ENCODE data around the gene ALLC. TPM values are rescaled to one million over a fixed set of nuclear protein-coding genes. Genes with fewer than 3 reads are reported as not detected.
A peak's percentile ranks its signal among the peaks of the same experiment; 100 is the strongest.
"Not testable (repeated sequence)": the region's sequence is repeated elsewhere in the genome, so short reads cannot be mapped to it uniquely, and the experiment has no call there.

The ALLC gene
- not detected for total RNA-seq
- long read RNA-seq, donor 1: 0 reads
- long read RNA-seq, donor 2: 0 reads

- no peak for TF ChIP-seq CTCF (IDR thresholded peaks at IDR 0.05)
- intact Hi-C loops (cut with DNase I, micrococcal nuclease): no loop called here
- Histone ChIP-seq H3K4me3 (no peak within 1 kb of the TSS), H3K36me3 (ENCODE audit: low read depth) (no peaks in the 10 kb centered on the region), H3K4me1 (ENCODE audit: low read depth) (no peaks in the 10 kb centered on the region), H3K9me3 (no peaks in the 10 kb centered on the region)
- DNase-seq: no peak
- no peak for ATAC-seq
These were observed at the start of gene ALLC for GRCh38 chr2:3657881-3658280. TSS of gene ALLC (plus strand) at chr2:3658200. CDS start at chr2:3671158, 12,958 bp downstream.

GRCh38 chr2:3608373-3609278 lies 49.4 kb upstream of the ALLC start:
- no peak overlapping the region for H3K4me3 ChIP-seq
- intact Hi-C loops (cut with DNase I, micrococcal nuclease): no loop called here
- peak in 1 of 3 donors; percentile 15 for DNase-seq
- H3K4me1 ChIP-seq (ENCODE audit: low read depth): no peaks in the 10 kb centered on the region
- H3K36me3 ChIP-seq (ENCODE audit: low read depth): no peaks in the 10 kb centered on the region
- no peak for TF ChIP-seq CTCF (IDR thresholded peaks at IDR 0.05)
- H3K9me3 ChIP-seq: no peaks in the 10 kb centered on the region
- ATAC-seq: no peak

- H3K4me3 ChIP-seq; intact Hi-C loops (cut with DNase I, micrococcal nuclease); H3K9me3 ChIP-seq; H3K4me1 ChIP-seq (ENCODE audit: low read depth); H3K36me3 ChIP-seq (ENCODE audit: low read depth): not testable (repeated sequence)
- ATAC-seq: peak; percentile 37
- DNase-seq: peak in 1 of 3 donors; percentile 12
These were observed 48.7 kb upstream of the ALLC start for GRCh38 chr2:3609279-3609673.

- H3K4me3 ChIP-seq: no peak overlapping the region
- DNase-seq (peak in 1 of 3 donors; percentile 28), ATAC-seq (no peak)
- no peaks in the 10 kb centered on the region for H3K36me3 ChIP-seq (ENCODE audit: low read depth)
- H3K9me3 ChIP-seq: no peaks in the 10 kb centered on the region
- intact Hi-C loops (cut with DNase I, micrococcal nuclease): no loop called here
- TF ChIP-seq CTCF (IDR thresholded peaks at IDR 0.05): no peak
- H3K4me1 ChIP-seq (ENCODE audit: low read depth): no peaks in the 10 kb centered on the region
These were observed 47.6 kb upstream of the ALLC start for GRCh38 chr2:3610415-3610814.

- TF ChIP-seq CTCF (IDR thresholded peaks at IDR 0.05): no peak
- no peaks in the 10 kb centered on the region for H3K4me1 ChIP-seq (ENCODE audit: low read depth)
- intact Hi-C loops (cut with DNase I, micrococcal nuclease): no loop called here
- no peaks in the 10 kb centered on the region for H3K36me3 ChIP-seq (ENCODE audit: low read depth)
- ATAC-seq (no peak), DNase-seq (peak in 2 of 3 donors; percentile 1 to 22)
- H3K4me3 ChIP-seq: no peak overlapping the region
- H3K9me3 ChIP-seq: no peaks in the 10 kb centered on the region
These were observed 47.0 kb upstream of the ALLC start for GRCh38 chr2:3610881-3611505.

GRCh38 chr2:3611589-3611988 lies 46.4 kb upstream of the ALLC start:
- H3K4me1 ChIP-seq (ENCODE audit: low read depth): no peaks in the 10 kb centered on the region
- no peak overlapping the region for H3K4me3 ChIP-seq
- DNase-seq (peak in 1 of 3 donors; percentile 12), ATAC-seq (no peak)
- no peaks in the 10 kb centered on the region for H3K36me3 ChIP-seq (ENCODE audit: low read depth)
- TF ChIP-seq CTCF (IDR thresholded peaks at IDR 0.05): no peak
- intact Hi-C loops (cut with DNase I, micrococcal nuclease): no loop called here
- no peaks in the 10 kb centered on the region for H3K9me3 ChIP-seq

Data from mucosa of descending colon (tissue), 3 donors.